HG03095 (cell line): ENCODE measurements around the gene PDHX.
"Not testable (repeated sequence)": the region's sequence is repeated elsewhere in the genome, so short reads cannot be mapped to it uniquely, and the experiment has no call there.

Experiments
- ATAC-seq: cut with Tn5 transposase; IDR thresholded peaks from one replicate; pipeline ENCODE4 v1.9.1; 2021; ENCODE audit warnings: moderate library complexity; ENCODE audit not compliant: unreplicated experiment

The PDHX gene

DNA sequence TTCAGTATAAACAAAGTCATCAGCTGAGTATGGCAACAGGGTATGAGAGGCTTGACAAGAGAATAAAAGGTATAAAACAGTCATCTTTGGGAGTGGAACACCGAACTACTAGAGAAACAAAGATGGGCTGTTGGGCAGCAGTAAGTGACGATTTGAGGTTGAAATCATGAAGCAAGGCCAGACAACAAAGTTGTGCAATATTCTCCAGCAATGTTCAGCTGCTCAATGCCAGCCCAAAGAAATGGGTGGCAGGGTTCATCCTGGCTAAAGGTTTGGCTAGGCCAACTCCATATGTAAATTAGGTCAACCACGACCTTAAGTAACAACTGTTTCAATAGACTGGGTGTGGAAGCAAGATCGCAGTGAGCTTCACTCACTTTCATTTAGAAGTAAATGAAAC lies 6.5 kb upstream of the PDHX start:
- no peak for ATAC-seq

DNA sequence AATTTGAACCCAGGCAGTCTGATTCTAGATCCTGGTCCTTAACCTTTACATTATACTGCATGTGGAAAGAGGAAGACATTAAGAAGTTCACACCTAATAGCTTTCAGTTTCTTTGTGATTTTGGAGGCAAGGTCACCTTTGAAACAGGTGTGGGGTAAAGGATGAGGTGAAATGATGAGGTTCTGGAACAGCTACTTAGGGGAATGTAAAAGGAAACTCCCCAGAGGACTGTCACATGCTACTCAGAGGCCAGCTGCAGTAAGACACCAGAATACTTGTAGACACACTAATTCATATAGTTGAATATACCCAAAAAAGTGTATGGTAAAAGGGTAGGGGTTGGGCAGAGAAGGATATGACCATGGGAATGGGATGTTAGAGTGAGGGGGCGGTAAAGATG lies 5.6 kb upstream of the PDHX start:
- peak; percentile 36 for ATAC-seq

- ATAC-seq: no peak
These were observed 4.7 kb upstream of the PDHX start for GRCh38 chr11:34911676-34912075.

DNA sequence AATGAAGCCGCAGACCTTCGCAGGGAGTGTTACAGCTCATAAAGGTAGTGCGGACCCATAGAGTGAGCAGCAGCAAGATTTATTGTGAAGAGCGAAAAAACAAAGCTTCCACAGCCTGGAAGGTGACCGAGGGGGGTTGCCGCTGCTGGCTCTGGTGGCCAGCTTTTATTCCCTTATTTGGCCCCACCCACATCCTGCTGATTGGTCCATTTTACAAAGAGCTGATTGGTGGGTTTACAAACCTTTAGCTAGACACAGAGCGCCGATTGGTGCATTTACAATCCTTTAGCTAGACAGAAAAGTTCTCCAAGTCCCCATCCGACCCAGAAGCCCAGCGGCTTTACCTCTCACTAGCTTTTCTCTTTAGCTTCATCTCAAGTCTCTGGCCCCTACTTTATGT lies 2.9 kb upstream of the PDHX start:
- ATAC-seq: not testable (repeated sequence)

DNA sequence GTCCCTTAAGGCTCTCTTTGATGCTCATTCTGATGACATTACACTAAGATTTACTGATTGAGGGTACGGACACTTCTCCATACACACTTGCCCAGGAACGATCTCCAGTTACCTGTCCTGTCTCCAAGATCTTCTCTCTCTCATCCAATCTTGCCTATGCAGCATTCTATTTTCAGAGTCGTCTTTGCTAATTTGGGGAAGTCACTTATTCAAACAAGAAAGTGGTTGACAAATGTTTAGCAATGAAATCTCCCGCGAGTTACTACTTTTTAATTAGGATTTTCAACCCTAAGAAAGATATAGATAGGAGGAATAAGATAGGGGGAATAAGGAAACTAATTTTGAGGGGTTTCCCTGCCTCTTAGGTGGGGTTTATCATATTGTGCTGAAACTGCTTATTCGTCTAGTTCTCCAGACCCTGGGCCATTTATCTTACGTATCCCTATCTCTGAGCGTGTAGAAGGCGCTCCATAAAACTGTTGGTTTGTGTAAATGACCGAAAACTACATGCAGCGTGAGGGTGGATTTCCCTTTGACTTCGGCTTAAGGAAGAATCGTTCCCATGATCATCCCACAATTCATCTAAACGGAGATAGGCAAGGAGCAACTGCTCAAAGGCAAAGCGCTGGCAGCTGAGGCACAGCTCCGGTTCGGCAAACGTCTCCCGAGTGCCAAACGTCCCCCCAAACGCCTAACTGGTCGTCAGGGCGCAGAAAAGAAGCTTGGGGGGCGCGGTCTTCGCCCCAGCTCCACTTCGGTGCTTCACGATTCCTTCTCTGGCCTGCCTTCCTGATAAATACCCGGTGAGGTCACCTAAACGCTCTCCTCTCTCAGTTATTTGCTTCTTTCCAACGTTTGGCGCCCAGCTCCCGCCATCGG lies 1.0 kb upstream of the PDHX start:
- peak; percentile 9 for ATAC-seq

- ATAC-seq: no peak
These were observed 689 bp downstream of the PDHX start for GRCh38 chr11:34916843-34917770.

DNA sequence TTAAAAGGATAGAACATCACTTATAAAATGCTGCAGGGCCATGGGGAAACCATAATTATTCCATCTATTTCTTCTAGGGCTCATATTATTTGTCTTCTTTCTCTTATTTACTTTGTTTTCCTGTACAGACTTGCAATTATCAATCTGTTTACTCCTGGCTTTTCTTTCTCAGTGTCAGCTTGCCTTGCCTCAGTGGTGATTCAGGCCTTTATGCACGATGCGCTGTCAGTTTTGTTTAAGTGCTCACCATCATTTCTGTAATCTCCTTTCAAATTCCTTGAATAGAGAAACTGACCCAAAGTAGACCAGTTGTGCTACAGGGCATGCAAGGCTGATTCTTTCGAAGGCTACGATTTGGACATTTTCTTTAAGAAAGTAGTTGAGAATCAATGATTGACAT lies 4.7 kb downstream of the PDHX start:
- ATAC-seq: no peak

- ATAC-seq: no peak
These were observed 8.3 kb downstream of the PDHX start for GRCh38 chr11:34924714-34925113.

- peak; percentile 54 for ATAC-seq
These were observed 9.8 kb downstream of the PDHX start for GRCh38 chr11:34926101-34926830.

DNA sequence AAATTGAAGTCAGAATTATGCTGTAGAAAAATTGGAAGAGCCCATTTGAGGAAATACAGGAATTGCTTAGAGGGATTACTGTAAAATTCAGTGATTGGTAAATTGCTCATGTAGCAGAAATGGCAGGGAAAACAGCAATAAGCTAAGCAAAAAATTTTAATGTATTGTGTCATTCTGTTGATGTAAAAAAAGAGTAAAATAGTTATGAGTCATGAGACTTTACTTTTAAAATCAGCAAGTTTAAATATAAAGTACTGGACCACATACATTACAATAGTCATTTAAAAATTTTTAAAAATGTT lies 10.4 kb downstream of the PDHX start:
- no peak for ATAC-seq

DNA sequence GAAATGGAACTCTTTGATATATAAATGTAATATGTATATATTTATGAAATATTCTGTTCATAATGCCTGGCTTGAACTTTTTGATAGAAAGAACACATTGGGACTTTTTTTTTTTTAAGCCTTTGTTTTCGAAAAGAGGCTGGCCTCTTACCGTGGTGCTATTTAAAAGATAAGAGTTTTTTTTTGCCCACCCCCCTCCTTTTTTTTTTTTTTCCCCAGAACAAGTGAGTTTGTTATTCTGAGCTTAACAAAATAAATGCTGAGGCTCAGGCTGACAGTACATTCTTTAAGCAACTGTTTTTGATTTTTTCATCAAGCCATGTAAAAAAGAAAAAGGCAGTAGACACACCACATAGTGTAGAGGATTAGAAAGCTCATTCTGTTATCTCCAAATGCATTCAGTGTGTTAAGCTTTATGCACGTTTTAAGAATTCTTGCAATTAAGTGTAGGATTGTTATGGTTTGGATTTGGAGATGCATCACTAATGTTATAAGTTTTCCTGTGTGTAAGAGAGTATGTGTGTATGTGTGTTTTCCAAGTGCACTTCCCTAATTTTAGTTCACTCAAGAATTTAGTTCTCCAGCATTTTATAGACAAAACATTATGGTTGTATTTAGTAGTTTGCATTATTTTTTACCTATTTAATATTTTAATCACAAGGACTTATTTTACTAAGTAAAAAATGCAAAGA lies 12.0 kb downstream of the PDHX start:
- no peak for ATAC-seq

GRCh38 chr11:34928960-34929680 lies 12.7 kb downstream of the PDHX start:
- no peak for ATAC-seq

GRCh38 chr11:34929794-34930763 lies 13.7 kb downstream of the PDHX start:
- ATAC-seq: no peak

GRCh38 chr11:34936945-34937629 lies 20.7 kb downstream of the PDHX start:
- ATAC-seq: no peak

DNA sequence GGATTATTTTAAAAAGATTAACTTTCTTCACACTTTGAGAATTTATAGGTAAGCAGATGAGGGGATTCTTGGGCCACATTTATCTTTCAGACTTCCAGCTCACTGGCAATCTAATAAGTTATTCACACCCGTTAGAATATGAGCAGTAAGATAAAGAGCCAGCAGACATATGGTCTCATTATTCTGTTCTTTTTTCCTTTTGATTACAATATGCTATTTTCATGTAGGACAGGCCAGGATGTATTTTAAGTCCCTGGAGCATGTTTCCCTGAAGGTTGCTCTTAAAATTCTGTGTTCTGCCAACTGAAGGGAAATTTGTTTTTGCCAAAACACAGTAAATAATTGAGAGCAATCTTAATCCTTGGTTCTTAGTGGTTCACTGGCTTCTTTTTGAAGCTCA lies 22.2 kb downstream of the PDHX start:
- no peak for ATAC-seq

GRCh38 chr11:34940026-34940677 lies 23.7 kb downstream of the PDHX start:
- no peak for ATAC-seq

DNA sequence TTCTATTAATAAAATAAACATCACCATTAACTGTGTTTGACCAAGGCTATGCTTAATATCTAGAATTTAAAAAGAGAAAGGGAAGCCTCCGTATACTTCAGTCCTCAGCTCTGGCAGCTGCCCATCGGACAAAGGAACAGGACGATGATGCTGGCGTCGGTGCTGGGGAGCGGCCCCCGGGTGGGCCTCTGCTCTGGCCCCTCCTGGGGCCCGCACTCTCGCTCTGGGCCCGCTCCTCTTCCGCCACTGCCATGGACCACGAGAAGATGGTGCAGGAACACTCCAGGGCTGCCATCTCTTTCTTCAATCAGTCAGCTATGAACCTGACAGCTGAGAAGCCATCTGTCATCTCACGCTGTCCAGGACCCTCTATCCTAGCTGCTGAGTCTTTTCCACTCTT lies 25.3 kb downstream of the PDHX start:
- no peak for ATAC-seq

GRCh38 chr11:34944692-34945091 lies 28.3 kb downstream of the PDHX start:
- ATAC-seq: no peak
